GM10248 (cell line): ENCODE measurements around the gene BAIAP2L1.

Source experiments
- CTCF ChIA-PET: fragments of 300-600 bp; sonication (Branson Sonifier 250); formaldehyde crosslinking; extraction: SDS; loops from one replicate; lab custom pipeline; 2021; ENCODE audit warnings: antibody characterized with exemption; lab: Yijun Ruan, JAX
- POLR2A ChIA-PET: fragments of 350-650 bp; sonication (Branson Sonifier 250); formaldehyde crosslinking; extraction: SDS; loops from one replicate; lab custom pipeline; 2020; ENCODE audit warnings: antibody characterized with exemption; lab: Yijun Ruan, JAX
- DNase-seq: peaks from one replicate; pipeline ENCODE4 v3.0.0; 2012; ENCODE audit errors: extremely low spot score
- TF ChIP-seq, protein P1 (sequence below): IDR thresholded peaks from 2 replicates; pipeline ENCODE4 v1.5.1; 2012; ENCODE audit warnings: mild to moderate bottlenecking, low read depth; ENCODE audit errors: extremely low read depth, missing control alignments, control extremely low read depth

The BAIAP2L1 gene

DNA sequence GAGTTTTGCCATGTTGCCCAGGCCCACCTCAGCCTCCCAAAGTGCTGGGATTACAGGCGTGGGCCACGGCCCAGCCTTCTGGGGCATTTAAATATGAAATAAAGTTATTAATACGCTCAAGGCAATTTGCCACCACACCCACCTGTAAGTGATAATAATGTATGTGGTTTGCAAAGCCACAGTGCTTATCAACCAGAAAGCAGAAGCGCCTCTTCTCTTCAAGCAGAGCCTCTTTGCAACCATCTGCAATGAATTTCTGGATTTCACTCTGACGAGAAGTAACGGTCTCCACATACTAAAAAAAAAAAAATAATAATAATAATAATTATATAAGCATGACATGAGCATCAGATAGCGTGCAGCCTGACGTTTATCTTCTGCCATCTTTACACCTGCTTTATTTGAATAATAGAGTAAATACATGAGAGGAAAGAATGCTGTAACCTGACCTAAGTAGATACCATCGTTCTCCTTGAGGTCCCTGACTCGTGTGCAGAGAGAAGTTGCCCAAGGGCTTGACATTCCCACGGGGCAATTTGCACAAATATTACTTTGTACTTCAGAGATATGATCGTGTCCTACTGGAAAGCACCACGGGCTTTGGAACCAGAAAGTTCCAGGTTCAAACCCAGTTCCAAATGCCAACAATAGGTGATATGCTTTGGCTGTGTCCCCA lies 85.4 kb downstream of the BAIAP2L1 start:
- CTCF ChIA-PET: interaction anchor here (1.1 to 2.1 kb wide), 4 partner anchors 9 to 21 kb away, joined by 3 to 7 read pairs (median 4); no protein-coding TSS in a partner anchor
- TF ChIP-seq, protein P1, sequence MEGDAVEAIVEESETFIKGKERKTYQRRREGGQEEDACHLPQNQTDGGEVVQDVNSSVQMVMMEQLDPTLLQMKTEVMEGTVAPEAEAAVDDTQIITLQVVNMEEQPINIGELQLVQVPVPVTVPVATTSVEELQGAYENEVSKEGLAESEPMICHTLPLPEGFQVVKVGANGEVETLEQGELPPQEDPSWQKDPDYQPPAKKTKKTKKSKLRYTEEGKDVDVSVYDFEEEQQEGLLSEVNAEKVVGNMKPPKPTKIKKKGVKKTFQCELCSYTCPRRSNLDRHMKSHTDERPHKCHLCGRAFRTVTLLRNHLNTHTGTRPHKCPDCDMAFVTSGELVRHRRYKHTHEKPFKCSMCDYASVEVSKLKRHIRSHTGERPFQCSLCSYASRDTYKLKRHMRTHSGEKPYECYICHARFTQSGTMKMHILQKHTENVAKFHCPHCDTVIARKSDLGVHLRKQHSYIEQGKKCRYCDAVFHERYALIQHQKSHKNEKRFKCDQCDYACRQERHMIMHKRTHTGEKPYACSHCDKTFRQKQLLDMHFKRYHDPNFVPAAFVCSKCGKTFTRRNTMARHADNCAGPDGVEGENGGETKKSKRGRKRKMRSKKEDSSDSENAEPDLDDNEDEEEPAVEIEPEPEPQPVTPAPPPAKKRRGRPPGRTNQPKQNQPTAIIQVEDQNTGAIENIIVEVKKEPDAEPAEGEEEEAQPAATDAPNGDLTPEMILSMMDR: no peak

DNA sequence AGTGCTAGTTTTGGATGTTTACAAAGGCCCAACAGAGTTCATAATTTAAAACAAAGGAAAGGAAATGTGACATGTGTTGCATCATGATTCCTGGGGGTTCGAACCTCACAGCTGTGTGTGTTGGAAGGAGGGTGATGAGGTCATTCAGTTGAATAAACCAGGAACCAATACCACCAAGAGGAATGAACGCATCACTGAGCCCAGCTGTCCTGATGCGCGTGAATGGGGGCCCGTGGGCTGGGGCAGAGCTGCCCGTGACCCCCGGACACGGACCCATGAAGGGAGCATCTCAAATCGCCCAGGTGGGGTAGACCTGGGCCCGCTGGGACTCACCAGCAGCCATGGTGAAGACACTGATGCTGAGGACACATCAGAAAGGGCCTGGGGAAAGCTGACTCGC lies 86.4 kb downstream of the BAIAP2L1 start:
- TF ChIP-seq, protein P1: no peak
- ChIA-PET CTCF (interaction anchor here (0.9 to 2.1 kb wide), 5 partner anchors 10 to 86 kb away, joined by 3 to 7 read pairs (median 3); partner anchors contain the start of gene BAIAP2L1), POLR2A (interaction anchor here (0.6 kb wide), 1 partner anchor 34 kb away, joined by 3 read pairs; no protein-coding TSS in a partner anchor)
- DNase-seq: no peak

More for the DNA sequence above, 85.4 kb downstream of the BAIAP2L1 start:
- POLR2A ChIA-PET: interaction anchor here (0.6 kb wide), 1 partner anchor 35 kb away, joined by 3 read pairs; no protein-coding TSS in a partner anchor
- DNase-seq: peak; percentile 62

DNA sequence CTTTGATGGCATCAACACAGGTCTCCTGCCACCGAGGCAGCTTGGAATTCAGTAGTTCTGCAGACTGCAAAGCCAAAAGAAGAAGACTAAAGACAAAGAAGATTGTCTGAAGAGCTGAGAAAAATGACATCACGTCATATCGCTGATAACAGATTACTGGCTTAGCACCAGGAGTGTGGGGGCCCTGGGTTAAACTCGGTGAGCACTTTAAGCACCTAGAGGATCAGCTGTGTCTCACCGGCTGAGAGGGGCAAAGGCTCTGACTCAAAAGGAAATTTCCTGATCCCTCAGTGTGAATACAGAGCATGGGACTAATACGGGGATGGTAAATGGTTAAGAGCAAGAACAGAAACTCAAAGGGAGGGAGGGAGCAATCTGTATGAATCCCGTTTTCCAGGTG lies 88.7 kb downstream of the BAIAP2L1 start:
- POLR2A ChIA-PET: no interaction called here
- DNase-seq: no peak
- CTCF ChIA-PET: interaction anchor here (1.1 to 1.2 kb wide), 2 partner anchors 10 to 89 kb away, joined by 3 to 4 read pairs; partner anchors contain the start of gene BAIAP2L1
- TF ChIP-seq, protein P1: no peak

DNA sequence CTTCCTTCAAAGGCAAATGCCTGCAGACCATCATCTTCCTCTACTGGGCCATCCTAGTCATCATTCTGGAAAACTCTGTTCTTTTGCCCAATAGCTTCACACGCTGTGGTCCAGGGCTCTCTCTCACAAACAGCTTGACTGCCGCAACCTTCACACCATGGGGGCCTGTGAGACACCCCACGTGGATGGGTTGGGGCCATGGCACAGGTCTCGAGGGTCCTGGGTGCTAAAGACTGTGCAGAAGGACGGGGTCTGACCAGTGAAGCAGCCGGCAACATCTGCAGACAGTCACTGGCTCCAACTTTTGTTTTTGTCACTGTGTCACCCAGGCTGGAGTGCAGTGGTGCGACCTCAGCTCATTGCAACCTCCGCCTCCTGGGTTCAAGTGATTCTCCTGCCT lies 91.3 kb downstream of the BAIAP2L1 start:
- POLR2A ChIA-PET: no interaction called here
- DNase-seq: no peak
- CTCF ChIA-PET: interaction anchor here (0.9 to 1.6 kb wide), 2 partner anchors 14 to 92 kb away, joined by 3 read pairs; no protein-coding TSS in a partner anchor
- TF ChIP-seq, protein P1: no peak

DNA sequence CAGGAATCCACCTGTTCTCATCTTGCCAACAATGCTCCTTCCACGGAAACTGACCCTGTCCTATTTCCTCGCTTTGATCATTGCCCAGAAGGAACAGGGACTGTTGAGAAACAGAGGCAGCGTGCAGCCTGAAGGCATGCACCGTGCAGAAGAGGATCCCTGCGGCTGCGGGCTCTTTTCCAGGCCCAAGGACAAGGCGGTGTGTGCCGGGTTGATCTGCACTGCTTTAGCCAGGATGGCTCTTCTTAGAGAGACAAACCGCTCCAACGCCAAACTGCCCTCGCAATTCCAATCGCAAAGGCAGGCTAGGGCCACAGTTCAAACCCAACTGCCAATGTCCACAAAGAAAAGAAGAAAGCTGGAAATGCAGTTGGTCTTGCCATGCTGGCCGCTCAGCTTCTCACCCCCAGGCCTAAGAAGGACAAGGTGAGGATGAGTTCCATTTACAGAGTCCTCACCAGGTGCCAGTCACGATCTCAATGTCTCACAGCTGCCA lies 92.9 kb downstream of the BAIAP2L1 start:
- TF ChIP-seq, protein P1: no peak
- no peak for DNase-seq
- CTCF ChIA-PET: no interaction called here
- POLR2A ChIA-PET: no interaction called here

DNA sequence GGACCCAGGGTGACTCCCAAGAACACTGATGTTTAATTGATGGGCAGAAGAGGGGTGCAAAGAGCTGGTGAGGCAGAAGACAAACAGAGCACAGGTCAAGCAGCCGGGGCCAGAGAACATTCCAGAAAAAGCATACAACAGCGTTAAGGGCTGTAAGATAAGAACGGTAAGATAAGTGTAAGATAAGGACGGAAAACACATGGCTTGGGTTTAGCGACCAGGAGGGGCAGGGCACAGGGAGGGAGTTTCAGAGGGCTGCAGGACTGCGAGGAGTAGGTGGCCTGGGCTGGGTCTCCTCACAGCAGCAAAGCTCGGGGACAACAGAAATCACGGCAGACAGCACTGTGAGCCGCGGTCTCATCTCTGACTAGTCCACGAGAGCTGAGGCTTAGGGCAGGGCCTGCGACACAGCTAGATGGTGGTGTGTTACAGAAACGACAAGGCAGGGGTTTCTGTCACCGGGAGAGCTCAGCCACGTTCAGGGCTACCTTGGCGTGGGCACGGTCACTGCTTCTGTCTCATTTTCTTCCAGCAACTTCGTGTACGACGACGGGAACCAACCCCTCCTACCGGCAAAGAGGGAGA lies 94.8 kb downstream of the BAIAP2L1 start:
- no peak for DNase-seq
- POLR2A ChIA-PET: no interaction called here
- CTCF ChIA-PET: interaction anchor here (1.1 kb wide), 1 partner anchor 24 kb away, joined by 5 read pairs; no protein-coding TSS in a partner anchor
- TF ChIP-seq, protein P1: no peak
